ENCODE measurements around the gene PTPRM.
"Not testable (repeated sequence)": the region's sequence is repeated elsewhere in the genome, so short reads cannot be mapped to it uniquely, and the experiment has no call there.

PTPRM gene

GRCh38 chr18:7735196-7735595, 168.1 kb downstream of the PTPRM start:
- H3K36me3 Mint-ChIP-seq (ENCODE audit: low read depth), result peaks cover 23% of the 10 kb centered on the region
- DNase-seq, result no peak
- TF ChIP-seq CTCF (IDR thresholded peaks at IDR 0.05), result no peak
- peaks cover 37% of the 10 kb centered on the region for H3K9me3 Mint-ChIP-seq
- H3K27ac Mint-ChIP-seq, result no peak overlapping the region
- no peak overlapping the region for H3K4me3 Mint-ChIP-seq
- peaks cover 4% of the 10 kb centered on the region for H3K4me1 Mint-ChIP-seq
- peaks cover 3% of the 10 kb centered on the region for H3K27me3 Mint-ChIP-seq (ENCODE audit: low read depth, poor library complexity)

- DNase-seq, result no peak
Observed at GRCh38 chr18:7735626-7736175, 168.6 kb downstream of the PTPRM start.

GRCh38 chr18:7736526-7736925, 169.4 kb downstream of the PTPRM start:
- peaks cover 23% of the 10 kb centered on the region for H3K36me3 Mint-ChIP-seq (ENCODE audit: low read depth)
- peaks cover 37% of the 10 kb centered on the region for H3K9me3 Mint-ChIP-seq
- not testable (repeated sequence) for H3K27ac Mint-ChIP-seq; DNase-seq; H3K27me3 Mint-ChIP-seq (ENCODE audit: low read depth, poor library complexity); H3K4me3 Mint-ChIP-seq
- H3K4me1 Mint-ChIP-seq, result peaks cover 15% of the 10 kb centered on the region

More at GRCh38 chr18:7735626-7736175, 168.6 kb downstream of the PTPRM start:
- Mint-ChIP-seq H3K9me3 (peaks cover 37% of the 10 kb centered on the region), H3K36me3 (ENCODE audit: low read depth) (peaks cover 23% of the 10 kb centered on the region), H3K4me3 (no peak overlapping the region), H3K4me1 (peaks cover 7% of the 10 kb centered on the region), H3K27me3 (ENCODE audit: low read depth, poor library complexity) (peaks cover 3% of the 10 kb centered on the region), H3K27ac (no peak overlapping the region)
- no peak for TF ChIP-seq CTCF (IDR thresholded peaks at IDR 0.05)

GRCh38 chr18:7737550-7737949, 170.4 kb downstream of the PTPRM start:
- Mint-ChIP-seq H3K36me3 (ENCODE audit: low read depth) (peaks cover 23% of the 10 kb centered on the region), H3K4me3 (no peak overlapping the region), H3K27ac (no peak overlapping the region), H3K27me3 (ENCODE audit: low read depth, poor library complexity) (peaks cover 3% of the 10 kb centered on the region), H3K9me3 (peaks cover 37% of the 10 kb centered on the region), H3K4me1 (peaks cover 25% of the 10 kb centered on the region)
- DNase-seq, result no peak
- no peak for TF ChIP-seq CTCF (IDR thresholded peaks at IDR 0.05)

- H3K36me3 Mint-ChIP-seq (ENCODE audit: low read depth), result peaks cover 18% of the 10 kb centered on the region
Observed at GRCh38 chr18:7740821-7741220, 173.7 kb downstream of the PTPRM start.

GRCh38 chr18:7741640-7742039, 174.5 kb downstream of the PTPRM start:
- DNase-seq, result no peak
- H3K4me1 Mint-ChIP-seq, result peaks cover 20% of the 10 kb centered on the region
- TF ChIP-seq CTCF (IDR thresholded peaks at IDR 0.05), result no peak
- H3K27me3 Mint-ChIP-seq (ENCODE audit: low read depth, poor library complexity), result peaks cover 4% of the 10 kb centered on the region
- H3K36me3 Mint-ChIP-seq (ENCODE audit: low read depth), result peaks cover 25% of the 10 kb centered on the region
- H3K27ac Mint-ChIP-seq, result no peak overlapping the region
- no peak overlapping the region for H3K4me3 Mint-ChIP-seq
- peaks cover 28% of the 10 kb centered on the region for H3K9me3 Mint-ChIP-seq

More at GRCh38 chr18:7740821-7741220, 173.7 kb downstream of the PTPRM start:
- H3K4me3 Mint-ChIP-seq, result no peak overlapping the region
- H3K27ac Mint-ChIP-seq, result peak overlapping the region; percentile 19
- H3K27me3 Mint-ChIP-seq (ENCODE audit: low read depth, poor library complexity), result peaks cover 4% of the 10 kb centered on the region
- H3K9me3 Mint-ChIP-seq, result peaks cover 26% of the 10 kb centered on the region
- DNase-seq, result no peak
- no peak for TF ChIP-seq CTCF (IDR thresholded peaks at IDR 0.05)
- peaks cover 20% of the 10 kb centered on the region for H3K4me1 Mint-ChIP-seq
